HuH-7.5 (cell line): ENCODE data around the gene DAZ3.
"Not testable (repeated sequence)": the region's sequence is repeated elsewhere in the genome, so short reads cannot be mapped to it uniquely, and the experiment has no call there.

Source experiments
- DNase-seq: peaks from one replicate; pipeline ENCODE4 v3.0.0; 2011; ENCODE audit warnings: low spot score

DAZ3 gene, protein sequence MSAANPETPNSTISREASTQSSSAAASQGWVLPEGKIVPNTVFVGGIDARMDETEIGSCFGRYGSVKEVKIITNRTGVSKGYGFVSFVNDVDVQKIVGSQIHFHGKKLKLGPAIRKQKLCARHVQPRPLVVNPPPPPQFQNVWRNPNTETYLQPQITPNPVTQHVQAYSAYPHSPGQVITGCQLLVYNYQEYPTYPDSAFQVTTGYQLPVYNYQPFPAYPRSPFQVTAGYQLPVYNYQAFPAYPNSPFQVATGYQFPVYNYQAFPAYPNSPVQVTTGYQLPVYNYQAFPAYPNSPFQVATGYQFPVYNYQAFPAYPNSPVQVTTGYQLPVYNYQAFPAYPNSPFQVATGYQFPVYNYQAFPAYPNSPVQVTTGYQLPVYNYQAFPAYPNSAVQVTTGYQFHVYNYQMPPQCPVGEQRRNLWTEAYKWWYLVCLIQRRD

DNA sequence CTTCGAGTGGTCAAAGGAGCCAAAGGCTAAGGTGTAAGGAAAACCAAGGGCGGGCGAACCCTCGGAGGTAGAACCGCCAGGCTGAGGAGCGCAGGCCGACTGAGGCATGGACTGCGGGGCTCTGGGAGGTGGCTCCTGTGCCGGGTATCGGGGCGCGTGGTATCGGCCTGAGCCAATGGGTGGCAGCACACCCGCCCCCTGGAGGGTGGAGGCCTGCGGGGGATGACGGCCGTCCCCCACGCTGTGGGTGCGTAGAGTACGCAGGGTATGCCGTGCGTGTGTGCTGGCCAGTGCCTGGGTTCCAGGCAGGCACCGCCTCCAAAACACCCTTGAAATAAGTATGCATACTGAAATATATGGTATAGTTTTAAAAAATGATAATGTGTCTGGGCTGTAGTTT lies at the start of gene DAZ3:
TSS of gene DAZ3 (minus strand) at position 101 of the 400 bp plus-strand sequence. CDS start 208 bp downstream, outside the sequence.
- DNase-seq = not testable (repeated sequence)

DNA sequence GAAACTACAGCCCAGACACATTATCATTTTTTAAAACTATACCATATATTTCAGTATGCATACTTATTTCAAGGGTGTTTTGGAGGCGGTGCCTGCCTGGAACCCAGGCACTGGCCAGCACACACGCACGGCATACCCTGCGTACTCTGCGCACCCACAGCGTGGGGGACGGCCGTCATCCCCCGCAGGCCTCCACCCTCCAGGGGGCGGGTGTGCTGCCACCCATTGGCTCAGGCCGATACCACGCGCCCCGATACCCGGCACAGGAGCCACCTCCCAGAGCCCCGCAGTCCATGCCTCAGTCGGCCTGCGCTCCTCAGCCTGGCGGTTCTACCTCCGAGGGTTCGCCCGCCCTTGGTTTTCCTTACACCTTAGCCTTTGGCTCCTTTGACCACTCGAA lies 20.4 kb upstream of the DAZ3 start, which contains the start of gene DAZ4:
TSS of gene DAZ4 (plus strand) at position 301 of the 400 bp plus-strand sequence. CDS start 208 bp downstream, outside the sequence.
- not testable (repeated sequence) for DNase-seq

DNA sequence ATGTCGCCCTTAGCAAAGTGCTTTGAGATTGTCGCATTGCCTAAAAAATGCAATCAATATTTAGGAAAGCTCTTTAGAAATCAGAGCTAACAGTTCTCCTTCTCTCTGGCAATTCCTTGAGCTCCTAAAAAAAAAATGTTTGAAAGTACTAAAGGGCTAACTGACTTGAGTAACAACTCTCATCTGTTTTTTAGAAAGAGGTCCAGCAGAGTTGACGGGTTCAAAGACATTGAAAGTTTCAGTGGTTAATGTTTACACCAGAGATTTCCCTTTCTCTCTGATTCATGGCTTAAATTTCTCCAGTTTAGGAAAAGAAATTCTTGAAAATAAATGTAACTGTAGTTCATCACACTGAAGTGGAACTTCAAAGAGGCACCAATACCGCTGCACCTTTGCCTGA lies 11.9 kb upstream of the DAZ3 start:
- DNase-seq = not testable (repeated sequence)

DNA sequence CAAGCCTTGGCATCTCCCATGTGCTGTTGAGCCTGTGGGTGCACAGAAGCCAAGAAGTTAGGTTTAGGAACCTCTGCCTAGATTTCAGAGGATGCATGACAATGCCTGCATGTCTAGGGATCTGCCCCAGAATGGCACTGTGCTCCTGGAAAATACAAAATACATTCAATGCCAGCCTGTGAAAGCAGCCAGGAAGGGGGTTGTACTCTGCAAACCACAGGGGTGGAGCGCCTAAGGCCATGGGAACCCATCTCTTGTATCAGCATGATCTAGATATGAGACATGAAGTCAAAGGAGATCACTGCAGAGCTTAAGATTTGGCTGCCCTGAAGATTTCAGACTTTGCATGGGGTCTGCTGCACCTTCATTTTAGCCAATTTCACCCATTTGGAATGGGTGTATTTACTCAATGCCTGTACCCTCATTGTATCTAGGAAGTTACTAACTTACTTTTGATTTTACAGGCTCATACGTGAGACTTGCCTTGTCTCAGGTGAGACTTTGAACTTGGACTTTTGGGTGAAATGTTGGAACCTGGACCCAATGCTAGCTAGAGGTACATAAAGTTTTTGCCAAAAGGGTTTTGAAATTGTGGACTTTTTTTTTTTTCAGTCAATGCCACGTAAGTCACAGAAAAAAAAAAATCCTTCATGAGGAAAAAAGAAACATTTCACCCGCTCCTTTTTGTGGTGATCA lies 11.1 kb upstream of the DAZ3 start:
- not testable (repeated sequence) for DNase-seq

DNA sequence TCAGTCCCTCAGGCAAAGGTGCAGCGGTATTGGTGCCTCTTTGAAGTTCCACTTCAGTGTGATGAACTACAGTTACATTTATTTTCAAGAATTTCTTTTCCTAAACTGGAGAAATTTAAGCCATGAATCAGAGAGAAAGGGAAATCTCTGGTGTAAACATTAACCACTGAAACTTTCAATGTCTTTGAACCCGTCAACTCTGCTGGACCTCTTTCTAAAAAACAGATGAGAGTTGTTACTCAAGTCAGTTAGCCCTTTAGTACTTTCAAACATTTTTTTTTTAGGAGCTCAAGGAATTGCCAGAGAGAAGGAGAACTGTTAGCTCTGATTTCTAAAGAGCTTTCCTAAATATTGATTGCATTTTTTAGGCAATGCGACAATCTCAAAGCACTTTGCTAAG lies 8.6 kb upstream of the DAZ3 start:
- not testable (repeated sequence) for DNase-seq
